Measurements from ENCODE around the gene GABRB3.

The GABRB3 gene

DNA sequence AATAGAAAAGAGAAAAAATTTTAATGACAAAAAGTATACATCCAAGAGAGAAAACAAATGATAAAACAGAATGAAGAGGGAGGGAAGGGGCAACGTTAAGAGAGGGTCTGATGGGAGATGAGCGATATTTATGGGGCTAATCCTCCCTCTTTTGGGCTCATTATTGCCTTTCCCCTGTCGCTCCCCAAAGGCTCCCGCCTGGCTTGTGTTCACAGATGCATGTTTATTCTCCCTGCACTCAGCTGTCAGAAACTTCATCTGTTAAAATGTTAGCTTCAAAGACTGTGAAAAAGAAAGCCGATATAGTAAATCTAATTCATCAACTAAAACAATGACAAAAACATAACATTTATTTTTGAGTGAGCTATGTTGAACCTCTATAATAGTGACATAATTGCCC, 74.3 kb downstream of the GABRB3 start:
- TF ChIP-seq, protein P1, sequence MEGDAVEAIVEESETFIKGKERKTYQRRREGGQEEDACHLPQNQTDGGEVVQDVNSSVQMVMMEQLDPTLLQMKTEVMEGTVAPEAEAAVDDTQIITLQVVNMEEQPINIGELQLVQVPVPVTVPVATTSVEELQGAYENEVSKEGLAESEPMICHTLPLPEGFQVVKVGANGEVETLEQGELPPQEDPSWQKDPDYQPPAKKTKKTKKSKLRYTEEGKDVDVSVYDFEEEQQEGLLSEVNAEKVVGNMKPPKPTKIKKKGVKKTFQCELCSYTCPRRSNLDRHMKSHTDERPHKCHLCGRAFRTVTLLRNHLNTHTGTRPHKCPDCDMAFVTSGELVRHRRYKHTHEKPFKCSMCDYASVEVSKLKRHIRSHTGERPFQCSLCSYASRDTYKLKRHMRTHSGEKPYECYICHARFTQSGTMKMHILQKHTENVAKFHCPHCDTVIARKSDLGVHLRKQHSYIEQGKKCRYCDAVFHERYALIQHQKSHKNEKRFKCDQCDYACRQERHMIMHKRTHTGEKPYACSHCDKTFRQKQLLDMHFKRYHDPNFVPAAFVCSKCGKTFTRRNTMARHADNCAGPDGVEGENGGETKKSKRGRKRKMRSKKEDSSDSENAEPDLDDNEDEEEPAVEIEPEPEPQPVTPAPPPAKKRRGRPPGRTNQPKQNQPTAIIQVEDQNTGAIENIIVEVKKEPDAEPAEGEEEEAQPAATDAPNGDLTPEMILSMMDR (conservative IDR thresholded peaks at IDR 0.05; ENCODE audit: low read length): no peak
- TF ChIP-seq EZH2phosphoT487 (IDR thresholded peaks at IDR 0.05; ENCODE audit: borderline replicate concordance): no peak
- no peaks in the 10 kb centered on the region for H4K20me1 ChIP-seq (ENCODE audit: insufficient read depth, low read length, poor library complexity, severe bottlenecking)
- H3F3A ChIP-seq (ENCODE audit: low read depth): no peaks in the 10 kb centered on the region
- H2AFZ ChIP-seq (ENCODE audit: low read length): no peak overlapping the region
- H3K4me1 ChIP-seq (ENCODE audit: insufficient read depth, low read length, poor library complexity, severe bottlenecking): no peaks in the 10 kb centered on the region
- H3K79me2 ChIP-seq (ENCODE audit: insufficient read depth, low read length): no peaks in the 10 kb centered on the region
- no peaks in the 10 kb centered on the region for H3K36me3 ChIP-seq (ENCODE audit: insufficient read depth, low read length)
- H3K4me2 ChIP-seq (ENCODE audit: low read depth, low read length, poor library complexity, severe bottlenecking): no peak overlapping the region
- H3K9ac ChIP-seq (ENCODE audit: low read depth, low read length, poor library complexity, severe bottlenecking): no peak overlapping the region
- H3K9me2 ChIP-seq (replicated peaks; ENCODE audit: low read depth, low read length): no peaks in the 10 kb centered on the region
- no peaks in the 10 kb centered on the region for H3K27me3 ChIP-seq (ENCODE audit: insufficient read depth, low read length, poor library complexity, severe bottlenecking)
- H3K9me3 ChIP-seq (ENCODE audit: insufficient read depth, low read depth, low read length): no peaks in the 10 kb centered on the region
- H3K4me3 ChIP-seq (ENCODE audit: low read length, poor library complexity, severe bottlenecking): no peak overlapping the region

DNA sequence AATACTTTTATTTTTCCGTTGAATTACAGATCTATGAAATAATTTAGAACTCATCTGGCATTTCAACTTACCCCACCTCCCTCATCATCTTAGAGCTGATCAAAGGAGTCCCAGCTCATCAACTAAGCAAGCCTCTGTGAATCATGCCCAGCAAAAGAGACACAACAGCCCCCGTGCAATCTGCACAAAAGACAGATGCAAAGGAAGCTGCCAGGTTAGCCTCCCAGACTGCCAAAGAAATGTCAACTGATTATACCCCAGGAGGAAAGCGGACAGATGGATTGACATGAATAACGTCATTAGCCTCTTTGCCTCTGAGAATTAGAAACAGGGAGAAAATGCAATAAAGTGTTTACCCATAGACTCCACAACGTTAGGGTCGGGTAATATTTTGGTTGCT, 75.0 kb downstream of the GABRB3 start:
- Histone ChIP-seq H3K4me3 (ENCODE audit: low read length, poor library complexity, severe bottlenecking) (no peak overlapping the region), H4K20me1 (ENCODE audit: insufficient read depth, low read length, poor library complexity, severe bottlenecking) (no peaks in the 10 kb centered on the region), H3F3A (ENCODE audit: low read depth) (no peaks in the 10 kb centered on the region), H3K4me1 (ENCODE audit: insufficient read depth, low read length, poor library complexity, severe bottlenecking) (no peaks in the 10 kb centered on the region), H3K9me3 (ENCODE audit: insufficient read depth, low read depth, low read length) (peaks cover 4% of the 10 kb centered on the region; the same call in 1 of the 2 replicates), H2AFZ (ENCODE audit: low read length) (no peak overlapping the region), H3K4me2 (ENCODE audit: low read depth, low read length, poor library complexity, severe bottlenecking) (no peak overlapping the region), H3K36me3 (ENCODE audit: insufficient read depth, low read length) (no peaks in the 10 kb centered on the region), H3K9me2 (replicated peaks; ENCODE audit: low read depth, low read length) (no peaks in the 10 kb centered on the region), H3K27me3 (ENCODE audit: insufficient read depth, low read length, poor library complexity, severe bottlenecking) (no peaks in the 10 kb centered on the region), H3K79me2 (ENCODE audit: insufficient read depth, low read length) (no peaks in the 10 kb centered on the region), H3K9ac (ENCODE audit: low read depth, low read length, poor library complexity, severe bottlenecking) (no peak overlapping the region)
- TF ChIP-seq, protein P1 (conservative IDR thresholded peaks at IDR 0.05; ENCODE audit: low read length): no peak
- no peak for TF ChIP-seq EZH2phosphoT487 (IDR thresholded peaks at IDR 0.05; ENCODE audit: borderline replicate concordance)

DNA sequence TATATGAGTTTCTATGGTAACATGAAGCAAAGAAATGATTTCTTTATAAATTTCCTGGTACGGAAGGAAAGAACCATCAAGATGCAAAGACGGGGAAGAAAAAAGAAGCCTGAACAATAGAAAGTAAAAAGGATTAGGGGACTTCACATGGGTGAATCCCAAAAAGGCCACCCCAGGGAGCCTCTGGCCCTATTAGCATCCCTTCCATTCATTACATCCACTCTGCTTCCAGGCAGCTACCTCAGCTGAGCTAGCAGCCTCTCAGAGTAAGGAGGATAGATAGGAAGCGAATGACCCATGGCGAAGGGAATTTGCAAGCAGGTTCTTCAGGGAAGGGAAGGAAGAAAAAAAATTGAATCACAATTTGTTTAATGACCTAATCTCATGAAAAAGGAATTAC, 81.6 kb downstream of the GABRB3 start:
- Histone ChIP-seq H3K9me3 (ENCODE audit: insufficient read depth, low read depth, low read length) (peaks cover 4% of the 10 kb centered on the region; the same call in 1 of the 2 replicates), H3K4me1 (ENCODE audit: insufficient read depth, low read length, poor library complexity, severe bottlenecking) (no peaks in the 10 kb centered on the region), H4K20me1 (ENCODE audit: insufficient read depth, low read length, poor library complexity, severe bottlenecking) (no peaks in the 10 kb centered on the region), H3K9me2 (replicated peaks; ENCODE audit: low read depth, low read length) (no peaks in the 10 kb centered on the region), H2AFZ (ENCODE audit: low read length) (no peak overlapping the region), H3K36me3 (ENCODE audit: insufficient read depth, low read length) (no peaks in the 10 kb centered on the region), H3K27me3 (ENCODE audit: insufficient read depth, low read length, poor library complexity, severe bottlenecking) (no peaks in the 10 kb centered on the region), H3K79me2 (ENCODE audit: insufficient read depth, low read length) (no peaks in the 10 kb centered on the region), H3F3A (ENCODE audit: low read depth) (no peaks in the 10 kb centered on the region), H3K4me2 (ENCODE audit: low read depth, low read length, poor library complexity, severe bottlenecking) (no peak overlapping the region), H3K4me3 (ENCODE audit: low read length, poor library complexity, severe bottlenecking) (no peak overlapping the region), H3K9ac (ENCODE audit: low read depth, low read length, poor library complexity, severe bottlenecking) (no peak overlapping the region)
- TF ChIP-seq, protein P1 (conservative IDR thresholded peaks at IDR 0.05; ENCODE audit: low read length): no peak
- no peak for TF ChIP-seq EZH2phosphoT487 (IDR thresholded peaks at IDR 0.05; ENCODE audit: borderline replicate concordance)
